Tibial artery (tissue), 4 donors: ENCODE measurements around the gene KIF26A.

Experiments
- DNase-seq, 2 donors: peaks; one replicate each; pipeline ENCODE4 v3.0.0-alpha.2; 2019
- H3K27ac ChIP-seq, 2 donors: fragments of 200-600 bp; sonication (generic) in 1 of 2; 1 replicate in 1 of 2; 2 replicates in 1 of 2; pipeline ENCODE4 v1.5.1; 2018 to 2019; ENCODE audit warnings: mild to moderate bottlenecking in 1 of 2
- H3K27me3 ChIP-seq, 2 donors: fragments of 200-600 bp; sonication (generic) in 1 of 2; one replicate each; pipeline versions ENCODE4 v1.5.1 to v1.6.0; 2016 to 2019
- H3K36me3 ChIP-seq, 3 donors: fragments of 200-600 bp; sonication (generic) in 2 of 3; one replicate each; pipeline ENCODE4 v1.5.1; 2016 to 2019; ENCODE audit warnings: mild to moderate bottlenecking in 2 of 3
- H3K4me1 ChIP-seq, 4 donors: fragments of 200-600 bp; sonication (generic) in 2 of 4; 1 replicate in 3 of 4; 2 replicates in 1 of 4; pipeline ENCODE4 v1.5.1; 2016 to 2019
- H3K4me3 ChIP-seq, 2 donors: fragments of 200-600 bp; sonication (generic) in 1 of 2; 1 replicate in 1 of 2; 2 replicates in 1 of 2; pipeline ENCODE4 v1.5.1; 2018 to 2019; ENCODE audit warnings: mild to moderate bottlenecking in 2 of 2
- H3K9me3 ChIP-seq, 3 donors: fragments of 200-600 bp; sonication (generic) in 1 of 3; one replicate each; pipeline ENCODE4 v1.5.1; 2016 to 2019
- intact Hi-C: fragments of 100-400 bp; cut with DNase I; formaldehyde crosslinking; loops from one replicate; pipeline ENCODE4 v1.15.0; 2023; ENCODE audit warnings: low total_unique reads
- TF ChIP-seq, protein P1 (sequence below), 2 experiments: fragments of 200-600 bp in 1 of 2; fragments of 450-650 bp in 1 of 2; IDR thresholded peaks; one replicate each; pipeline ENCODE4 v1.5.1; 2017 to 2019; ENCODE audit warnings: antibody characterized with exemption in 2 of 2, mild to moderate bottlenecking in 1 of 2, moderate library complexity in 1 of 2

The KIF26A gene

DNA sequence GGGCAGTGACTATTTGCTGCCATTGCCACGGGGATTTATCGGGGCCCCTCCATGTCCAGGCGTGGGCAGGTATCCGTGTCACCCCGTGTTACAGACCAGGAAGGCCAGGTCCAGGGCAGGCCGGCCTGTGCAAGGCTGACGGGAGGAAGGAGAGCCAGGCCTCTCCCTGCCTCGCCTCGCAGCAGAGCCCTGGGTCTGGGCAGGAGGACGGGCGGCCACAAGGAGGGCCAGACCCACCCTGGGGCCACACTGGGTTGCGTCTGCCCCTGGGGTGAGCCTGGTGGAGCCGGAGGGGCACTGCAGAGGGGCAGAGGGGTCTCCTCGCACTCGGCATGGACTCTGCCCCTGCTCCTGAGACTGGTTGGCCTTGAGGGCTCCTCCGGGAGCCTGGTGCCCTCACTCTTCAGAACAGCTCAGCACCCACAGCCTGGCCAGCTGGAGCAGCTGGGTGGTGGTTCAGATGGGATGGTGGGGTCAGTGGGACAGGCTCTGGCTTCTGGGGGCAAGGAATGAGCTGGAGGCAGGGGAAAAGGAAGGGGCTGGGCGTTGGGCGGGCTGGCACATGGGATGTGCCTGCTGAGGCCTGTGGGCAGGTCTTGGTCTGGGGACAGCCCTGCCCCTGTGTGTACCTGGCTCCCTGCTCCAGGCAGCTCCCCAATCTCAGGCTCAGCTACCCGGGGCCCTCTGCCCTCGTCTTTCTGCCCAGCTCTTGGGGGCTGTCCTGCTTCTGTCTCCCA, 53.9 kb downstream of the KIF26A start:
- TF ChIP-seq, protein P1, sequence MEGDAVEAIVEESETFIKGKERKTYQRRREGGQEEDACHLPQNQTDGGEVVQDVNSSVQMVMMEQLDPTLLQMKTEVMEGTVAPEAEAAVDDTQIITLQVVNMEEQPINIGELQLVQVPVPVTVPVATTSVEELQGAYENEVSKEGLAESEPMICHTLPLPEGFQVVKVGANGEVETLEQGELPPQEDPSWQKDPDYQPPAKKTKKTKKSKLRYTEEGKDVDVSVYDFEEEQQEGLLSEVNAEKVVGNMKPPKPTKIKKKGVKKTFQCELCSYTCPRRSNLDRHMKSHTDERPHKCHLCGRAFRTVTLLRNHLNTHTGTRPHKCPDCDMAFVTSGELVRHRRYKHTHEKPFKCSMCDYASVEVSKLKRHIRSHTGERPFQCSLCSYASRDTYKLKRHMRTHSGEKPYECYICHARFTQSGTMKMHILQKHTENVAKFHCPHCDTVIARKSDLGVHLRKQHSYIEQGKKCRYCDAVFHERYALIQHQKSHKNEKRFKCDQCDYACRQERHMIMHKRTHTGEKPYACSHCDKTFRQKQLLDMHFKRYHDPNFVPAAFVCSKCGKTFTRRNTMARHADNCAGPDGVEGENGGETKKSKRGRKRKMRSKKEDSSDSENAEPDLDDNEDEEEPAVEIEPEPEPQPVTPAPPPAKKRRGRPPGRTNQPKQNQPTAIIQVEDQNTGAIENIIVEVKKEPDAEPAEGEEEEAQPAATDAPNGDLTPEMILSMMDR (IDR thresholded peaks at IDR 0.05) = no peak
- H3K27me3 ChIP-seq = peaks cover 0 to 65% of the 10 kb centered on the region in 2 donors
- intact Hi-C loops = no loop called here

DNA sequence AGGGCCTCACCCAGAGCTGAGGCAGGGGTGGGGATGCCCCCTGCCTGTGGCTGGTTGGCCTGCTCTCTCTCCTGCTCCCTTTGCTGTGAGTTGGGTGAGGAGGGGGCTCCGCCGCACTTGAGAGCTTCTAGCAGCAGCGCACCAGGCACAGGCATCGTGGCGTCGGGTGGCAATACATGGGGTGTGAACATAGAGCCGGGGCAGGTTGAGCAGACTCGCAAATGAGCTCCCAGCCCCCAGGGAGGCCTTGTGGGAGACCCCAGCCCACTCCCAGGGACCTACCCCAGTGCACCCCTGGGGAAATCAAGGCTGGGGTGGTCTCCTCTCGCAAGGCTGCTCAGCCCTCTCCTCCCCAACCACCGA, 54.5 kb downstream of the KIF26A start:
- Histone ChIP-seq H3K9me3 (no peaks in the 10 kb centered on the region), H3K4me3 (no peak overlapping the region), H3K27ac (no peak overlapping the region), H3K36me3 (no peaks in the 10 kb centered on the region), H3K27me3 (peaks cover 0 to 60% of the 10 kb centered on the region in 2 donors), H3K4me1 (no peaks in the 10 kb centered on the region)
- no peak for DNase-seq
- intact Hi-C loops = no loop called here
- TF ChIP-seq, protein P1 (IDR thresholded peaks at IDR 0.05) = no peak

More for the DNA sequence above, 53.9 kb downstream of the KIF26A start:
- Histone ChIP-seq H3K4me3 (no peak overlapping the region), H3K27ac (no peak overlapping the region), H3K36me3 (no peaks in the 10 kb centered on the region), H3K9me3 (no peaks in the 10 kb centered on the region), H3K4me1 (no peaks in the 10 kb centered on the region)
- DNase-seq = no peak

DNA sequence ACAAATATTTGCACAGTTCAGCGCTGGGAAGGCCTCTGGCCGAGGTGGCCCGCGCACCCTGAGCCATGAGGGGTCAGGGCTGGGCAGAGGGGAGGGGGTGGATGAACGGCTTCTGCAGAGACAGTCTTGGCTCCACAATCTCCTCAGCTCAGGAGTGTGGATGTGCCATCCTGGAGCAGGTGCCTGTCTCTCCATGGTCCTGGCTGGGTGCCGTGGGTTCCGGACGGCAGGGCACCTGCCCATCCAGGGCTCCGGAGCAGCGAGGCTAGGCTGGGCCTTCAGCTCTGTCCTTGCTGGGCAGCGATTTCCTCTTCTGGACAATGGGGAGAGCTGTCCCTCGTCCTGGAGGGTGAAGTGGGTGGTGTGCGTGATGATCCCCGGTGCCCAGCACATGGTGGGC, 55.6 kb downstream of the KIF26A start:
- Histone ChIP-seq H3K4me1 (no peaks in the 10 kb centered on the region), H3K4me3 (no peak overlapping the region), H3K36me3 (no peaks in the 10 kb centered on the region), H3K9me3 (no peaks in the 10 kb centered on the region), H3K27me3 (peaks cover 0 to 49% of the 10 kb centered on the region in 2 donors), H3K27ac (no peak overlapping the region)
- intact Hi-C loops = no loop called here
- TF ChIP-seq, protein P1 (IDR thresholded peaks at IDR 0.05) = no peak
- DNase-seq = no peak

DNA sequence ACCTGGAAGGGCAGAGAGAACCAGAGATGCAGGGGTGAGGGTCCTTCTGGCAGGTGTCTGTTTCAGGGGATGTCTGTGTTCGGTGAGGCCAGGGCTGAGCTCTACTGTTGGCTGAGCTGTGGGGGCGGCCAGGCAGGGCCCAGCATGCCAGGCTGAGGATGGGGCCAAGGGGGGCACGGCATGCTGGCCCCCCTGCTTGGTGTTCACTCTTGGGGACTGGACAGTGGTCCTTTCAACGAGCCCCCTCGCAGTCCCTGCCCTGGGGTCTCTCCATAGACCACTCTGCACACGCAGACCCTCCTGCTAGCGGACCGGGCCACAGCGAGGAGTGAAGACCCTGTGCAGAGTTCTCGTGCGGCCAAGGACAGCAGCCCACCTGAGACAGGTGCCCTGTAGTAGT, 56.3 kb downstream of the KIF26A start:
- H3K36me3 ChIP-seq = no peaks in the 10 kb centered on the region
- H3K4me1 ChIP-seq = no peaks in the 10 kb centered on the region
- DNase-seq = no peak
- TF ChIP-seq, protein P1 (IDR thresholded peaks at IDR 0.05) = no peak
- H3K27ac ChIP-seq = no peak overlapping the region
- peaks cover 0 to 49% of the 10 kb centered on the region in 2 donors for H3K27me3 ChIP-seq
- intact Hi-C loops = no loop called here
- no peaks in the 10 kb centered on the region for H3K9me3 ChIP-seq
- no peak overlapping the region for H3K4me3 ChIP-seq

DNA sequence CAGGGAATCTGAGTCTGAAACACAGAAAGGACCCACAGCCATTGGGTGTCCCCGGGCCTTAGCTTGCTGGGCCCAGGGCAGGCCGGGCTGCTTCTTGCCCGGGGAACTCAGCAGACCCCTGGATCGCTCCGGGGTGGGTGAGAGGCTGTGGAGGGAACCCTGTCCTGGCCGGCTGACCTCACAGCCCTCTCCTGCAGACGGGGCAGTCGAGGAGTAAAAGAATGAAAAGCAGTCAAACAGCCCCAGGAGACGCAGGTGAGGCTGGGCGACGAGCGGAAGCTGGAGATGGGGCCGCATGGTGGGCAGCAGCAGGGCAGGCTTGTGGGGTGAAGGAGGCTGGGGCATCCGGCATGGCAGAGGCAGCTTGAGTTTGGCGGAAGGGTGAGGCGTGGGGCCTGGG, 57.0 kb downstream of the KIF26A start:
- Histone ChIP-seq H3K4me1 (no peaks in the 10 kb centered on the region), H3K27ac (no peak overlapping the region), H3K4me3 (no peak overlapping the region), H3K9me3 (no peaks in the 10 kb centered on the region), H3K27me3 (peaks cover 0 to 49% of the 10 kb centered on the region in 2 donors), H3K36me3 (no peaks in the 10 kb centered on the region)
- TF ChIP-seq, protein P1 (IDR thresholded peaks at IDR 0.05) = no peak
- DNase-seq = no peak
- intact Hi-C loops = no loop called here
